IMR-90 (cell line): ENCODE measurements around the gene STAP1.

Source experiments
- BHLHE40 ChIP-seq: fragments of 150-350 bp; IDR thresholded peaks from 2 replicates; pipeline ENCODE4 v1.6.1; 2016; ENCODE audit warnings: mild to moderate bottlenecking, low read depth, low read length
- CEBPB ChIP-seq: IDR thresholded peaks from 2 replicates; pipeline ENCODE4 v1.6.1; 2012; ENCODE audit warnings: low read depth, low read length, improper control_type of control experiment
- FOS ChIP-seq: fragments of 150-350 bp; IDR thresholded peaks from 2 replicates; pipeline ENCODE4 v1.6.1; 2016; ENCODE audit warnings: low read depth, low read length
- NFE2L2 ChIP-seq: fragments of 150-350 bp; IDR thresholded peaks from 2 replicates; pipeline ENCODE4 v1.6.1; 2016; ENCODE audit warnings: low read depth, mild to moderate bottlenecking, low read length
- POLR2A ChIP-seq: IDR thresholded peaks from 2 replicates; pipeline ENCODE4 v1.6.1; 2012; ENCODE audit warnings: mild to moderate bottlenecking, low read depth, low read length
- RAD21 ChIP-seq: IDR thresholded peaks from 2 replicates; pipeline ENCODE4 v1.6.1; 2012; ENCODE audit warnings: low read length, improper control_type of control experiment
- RCOR1 ChIP-seq: IDR thresholded peaks from 2 replicates; pipeline ENCODE4 v1.6.1; 2012; ENCODE audit warnings: mild to moderate bottlenecking, low read length, improper control_type of control experiment; ENCODE audit not compliant: insufficient replicate concordance
- SMC3 ChIP-seq: fragments of 150-350 bp; IDR thresholded peaks from 2 replicates; pipeline ENCODE4 v1.6.1; 2016; ENCODE audit warnings: low read depth, mild to moderate bottlenecking, antibody characterized with exemption, low read length, moderate library complexity
- TF ChIP-seq, protein P1 (sequence below): conservative IDR thresholded peaks from 2 replicates; pipeline ENCODE4 v1.5.1; 2012; ENCODE audit warnings: mild to moderate bottlenecking, low read depth, low read length, improper control_type of control experiment
- TF ChIP-seq, protein P2 (sequence below): fragments of 150-350 bp; IDR thresholded peaks from 2 replicates; pipeline ENCODE4 v1.6.1; 2017; ENCODE audit warnings: mild to moderate bottlenecking, antibody characterized with exemption, low read length, low read depth
- TF ChIP-seq, protein P3 (sequence below): fragments of 150-350 bp; IDR thresholded peaks from 2 replicates; pipeline ENCODE4 v1.6.1; 2016; ENCODE audit warnings: low read depth, mild to moderate bottlenecking, low read length, moderate library complexity, borderline replicate concordance

DNA sequence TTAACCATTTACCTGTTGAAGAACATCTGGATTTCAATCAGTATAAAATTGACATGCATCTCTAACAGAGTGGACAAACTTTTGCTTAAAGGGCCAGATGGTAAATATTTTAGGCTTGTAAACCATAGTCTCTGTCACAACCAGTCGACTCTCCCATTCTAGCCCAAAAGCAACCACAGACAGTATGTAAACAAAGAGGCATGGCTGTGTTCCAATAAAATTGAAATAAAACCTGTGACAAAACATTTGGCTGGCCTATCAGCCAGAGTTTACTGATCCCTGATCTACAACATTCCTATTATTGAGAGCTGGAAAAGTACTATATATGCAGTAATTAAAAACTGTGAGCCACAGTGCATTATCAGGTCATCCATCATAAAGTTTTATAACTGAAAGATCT is 16.5 kb upstream of the STAP1 start:
- TF ChIP-seq, protein P1, sequence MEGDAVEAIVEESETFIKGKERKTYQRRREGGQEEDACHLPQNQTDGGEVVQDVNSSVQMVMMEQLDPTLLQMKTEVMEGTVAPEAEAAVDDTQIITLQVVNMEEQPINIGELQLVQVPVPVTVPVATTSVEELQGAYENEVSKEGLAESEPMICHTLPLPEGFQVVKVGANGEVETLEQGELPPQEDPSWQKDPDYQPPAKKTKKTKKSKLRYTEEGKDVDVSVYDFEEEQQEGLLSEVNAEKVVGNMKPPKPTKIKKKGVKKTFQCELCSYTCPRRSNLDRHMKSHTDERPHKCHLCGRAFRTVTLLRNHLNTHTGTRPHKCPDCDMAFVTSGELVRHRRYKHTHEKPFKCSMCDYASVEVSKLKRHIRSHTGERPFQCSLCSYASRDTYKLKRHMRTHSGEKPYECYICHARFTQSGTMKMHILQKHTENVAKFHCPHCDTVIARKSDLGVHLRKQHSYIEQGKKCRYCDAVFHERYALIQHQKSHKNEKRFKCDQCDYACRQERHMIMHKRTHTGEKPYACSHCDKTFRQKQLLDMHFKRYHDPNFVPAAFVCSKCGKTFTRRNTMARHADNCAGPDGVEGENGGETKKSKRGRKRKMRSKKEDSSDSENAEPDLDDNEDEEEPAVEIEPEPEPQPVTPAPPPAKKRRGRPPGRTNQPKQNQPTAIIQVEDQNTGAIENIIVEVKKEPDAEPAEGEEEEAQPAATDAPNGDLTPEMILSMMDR: no peak
- no peak for TF ChIP-seq BHLHE40
- no peak for TF ChIP-seq RAD21
- no peak for TF ChIP-seq RCOR1
- TF ChIP-seq NFE2L2: no peak
- no peak for TF ChIP-seq CEBPB
- TF ChIP-seq POLR2A: no peak
- TF ChIP-seq, protein P2, sequence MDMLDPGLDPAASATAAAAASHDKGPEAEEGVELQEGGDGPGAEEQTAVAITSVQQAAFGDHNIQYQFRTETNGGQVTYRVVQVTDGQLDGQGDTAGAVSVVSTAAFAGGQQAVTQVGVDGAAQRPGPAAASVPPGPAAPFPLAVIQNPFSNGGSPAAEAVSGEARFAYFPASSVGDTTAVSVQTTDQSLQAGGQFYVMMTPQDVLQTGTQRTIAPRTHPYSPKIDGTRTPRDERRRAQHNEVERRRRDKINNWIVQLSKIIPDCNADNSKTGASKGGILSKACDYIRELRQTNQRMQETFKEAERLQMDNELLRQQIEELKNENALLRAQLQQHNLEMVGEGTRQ: no peak
- TF ChIP-seq, protein P3, sequence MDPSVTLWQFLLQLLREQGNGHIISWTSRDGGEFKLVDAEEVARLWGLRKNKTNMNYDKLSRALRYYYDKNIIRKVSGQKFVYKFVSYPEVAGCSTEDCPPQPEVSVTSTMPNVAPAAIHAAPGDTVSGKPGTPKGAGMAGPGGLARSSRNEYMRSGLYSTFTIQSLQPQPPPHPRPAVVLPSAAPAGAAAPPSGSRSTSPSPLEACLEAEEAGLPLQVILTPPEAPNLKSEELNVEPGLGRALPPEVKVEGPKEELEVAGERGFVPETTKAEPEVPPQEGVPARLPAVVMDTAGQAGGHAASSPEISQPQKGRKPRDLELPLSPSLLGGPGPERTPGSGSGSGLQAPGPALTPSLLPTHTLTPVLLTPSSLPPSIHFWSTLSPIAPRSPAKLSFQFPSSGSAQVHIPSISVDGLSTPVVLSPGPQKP: no peak
- no peak for TF ChIP-seq SMC3
- TF ChIP-seq FOS: no peak
